ENCODE results near the gene FBL.

DNA sequence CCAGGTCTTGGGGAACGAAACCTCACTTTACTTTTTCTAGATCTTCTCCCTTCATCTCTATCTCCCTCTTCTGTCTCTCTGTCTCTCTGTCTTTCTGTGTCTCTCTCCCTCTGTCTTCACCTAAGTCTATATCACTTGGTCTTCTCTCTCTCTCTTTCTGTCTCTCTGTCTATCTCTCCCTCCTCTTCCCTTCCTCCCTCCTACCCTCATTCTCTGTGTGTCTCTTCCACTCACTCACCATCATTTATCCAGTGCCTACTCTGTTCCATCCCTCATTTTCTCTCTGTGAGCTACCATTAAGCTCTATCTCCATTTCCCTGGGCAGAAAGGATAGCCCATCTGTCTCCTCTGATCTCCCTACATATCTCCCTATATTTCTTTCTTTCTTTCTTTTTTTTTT, 32.2 kb upstream of the FBL start:
- TF ChIP-seq, protein P1, sequence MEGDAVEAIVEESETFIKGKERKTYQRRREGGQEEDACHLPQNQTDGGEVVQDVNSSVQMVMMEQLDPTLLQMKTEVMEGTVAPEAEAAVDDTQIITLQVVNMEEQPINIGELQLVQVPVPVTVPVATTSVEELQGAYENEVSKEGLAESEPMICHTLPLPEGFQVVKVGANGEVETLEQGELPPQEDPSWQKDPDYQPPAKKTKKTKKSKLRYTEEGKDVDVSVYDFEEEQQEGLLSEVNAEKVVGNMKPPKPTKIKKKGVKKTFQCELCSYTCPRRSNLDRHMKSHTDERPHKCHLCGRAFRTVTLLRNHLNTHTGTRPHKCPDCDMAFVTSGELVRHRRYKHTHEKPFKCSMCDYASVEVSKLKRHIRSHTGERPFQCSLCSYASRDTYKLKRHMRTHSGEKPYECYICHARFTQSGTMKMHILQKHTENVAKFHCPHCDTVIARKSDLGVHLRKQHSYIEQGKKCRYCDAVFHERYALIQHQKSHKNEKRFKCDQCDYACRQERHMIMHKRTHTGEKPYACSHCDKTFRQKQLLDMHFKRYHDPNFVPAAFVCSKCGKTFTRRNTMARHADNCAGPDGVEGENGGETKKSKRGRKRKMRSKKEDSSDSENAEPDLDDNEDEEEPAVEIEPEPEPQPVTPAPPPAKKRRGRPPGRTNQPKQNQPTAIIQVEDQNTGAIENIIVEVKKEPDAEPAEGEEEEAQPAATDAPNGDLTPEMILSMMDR (IDR thresholded peaks at IDR 0.05): no peak
- TF ChIP-seq, protein P2, sequence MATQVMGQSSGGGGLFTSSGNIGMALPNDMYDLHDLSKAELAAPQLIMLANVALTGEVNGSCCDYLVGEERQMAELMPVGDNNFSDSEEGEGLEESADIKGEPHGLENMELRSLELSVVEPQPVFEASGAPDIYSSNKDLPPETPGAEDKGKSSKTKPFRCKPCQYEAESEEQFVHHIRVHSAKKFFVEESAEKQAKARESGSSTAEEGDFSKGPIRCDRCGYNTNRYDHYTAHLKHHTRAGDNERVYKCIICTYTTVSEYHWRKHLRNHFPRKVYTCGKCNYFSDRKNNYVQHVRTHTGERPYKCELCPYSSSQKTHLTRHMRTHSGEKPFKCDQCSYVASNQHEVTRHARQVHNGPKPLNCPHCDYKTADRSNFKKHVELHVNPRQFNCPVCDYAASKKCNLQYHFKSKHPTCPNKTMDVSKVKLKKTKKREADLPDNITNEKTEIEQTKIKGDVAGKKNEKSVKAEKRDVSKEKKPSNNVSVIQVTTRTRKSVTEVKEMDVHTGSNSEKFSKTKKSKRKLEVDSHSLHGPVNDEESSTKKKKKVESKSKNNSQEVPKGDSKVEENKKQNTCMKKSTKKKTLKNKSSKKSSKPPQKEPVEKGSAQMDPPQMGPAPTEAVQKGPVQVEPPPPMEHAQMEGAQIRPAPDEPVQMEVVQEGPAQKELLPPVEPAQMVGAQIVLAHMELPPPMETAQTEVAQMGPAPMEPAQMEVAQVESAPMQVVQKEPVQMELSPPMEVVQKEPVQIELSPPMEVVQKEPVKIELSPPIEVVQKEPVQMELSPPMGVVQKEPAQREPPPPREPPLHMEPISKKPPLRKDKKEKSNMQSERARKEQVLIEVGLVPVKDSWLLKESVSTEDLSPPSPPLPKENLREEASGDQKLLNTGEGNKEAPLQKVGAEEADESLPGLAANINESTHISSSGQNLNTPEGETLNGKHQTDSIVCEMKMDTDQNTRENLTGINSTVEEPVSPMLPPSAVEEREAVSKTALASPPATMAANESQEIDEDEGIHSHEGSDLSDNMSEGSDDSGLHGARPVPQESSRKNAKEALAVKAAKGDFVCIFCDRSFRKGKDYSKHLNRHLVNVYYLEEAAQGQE (IDR thresholded peaks at IDR 0.05; ENCODE audit: insufficient read depth in 1 of 2, low read depth in 2 of 2, low read length in 1 of 2): no peak
- no peak for TF ChIP-seq POLR2AphosphoS5 (IDR thresholded peaks at IDR 0.05; ENCODE audit: low read depth, low read length)

Measured in Panc1 (cell line).